Sigmoid colon (tissue), 7 donors: ENCODE data around the gene C1orf35. TPM values are rescaled to one million over a fixed set of nuclear protein-coding genes. Genes with fewer than 3 reads are reported as not detected.
A peak's percentile ranks its signal among the peaks of the same experiment; 100 is the strongest.

ENCODE experiments used
- DNase-seq: peaks from one replicate; pipeline ENCODE4 v3.0.0-alpha.2; 2019
- H3K27ac ChIP-seq, 4 donors: fragments of 200-600 bp; sonication (generic); one replicate each; pipeline ENCODE4 v1.5.1; 2016 to 2019; ENCODE audit warnings: mild to moderate bottlenecking in 1 of 4
- H3K27me3 ChIP-seq, 3 donors: fragments of 200-600 bp; sonication (generic); one replicate each; pipeline ENCODE4 v1.5.1; 2019; ENCODE audit warnings: mild to moderate bottlenecking in 1 of 3
- H3K36me3 ChIP-seq, 4 donors: fragments of 200-600 bp; sonication (generic); one replicate each; pipeline ENCODE4 v1.5.1; 2016 to 2019
- H3K4me1 ChIP-seq, 4 donors: fragments of 200-600 bp; sonication (generic); one replicate each; pipeline ENCODE4 v1.5.1; 2017 to 2019
- H3K4me3 ChIP-seq, 4 donors: fragments of 200-600 bp; sonication (generic); one replicate each; pipeline ENCODE4 v1.5.1; 2017 to 2019; ENCODE audit warnings: mild to moderate bottlenecking in 2 of 4, moderate library complexity in 1 of 4
- H3K9me3 ChIP-seq, 4 donors: fragments of 200-600 bp in 3 of 4; sonication (generic) in 3 of 4; one replicate each; pipeline versions ENCODE4 v1.5.1 to v1.6.1; 2013 to 2019
- CTCF ChIP-seq, 4 experiments: fragments of 450-650 bp in 3 of 4; fragments of 200-600 bp in 1 of 4; IDR thresholded peaks; one replicate each; pipeline ENCODE4 v1.5.1; 2016 to 2019; ENCODE audit warnings: antibody characterized with exemption in 4 of 4, mild to moderate bottlenecking in 3 of 4, moderate library complexity in 2 of 4
- EP300 ChIP-seq, 4 donors: sonication (generic); formaldehyde crosslinking; IDR thresholded peaks; one replicate each; pipeline ENCODE4 v1.6.1; 2017; ENCODE audit warnings: antibody characterized with exemption in 4 of 4
- POLR2A ChIP-seq, 2 donors: fragments of 450-650 bp; IDR thresholded peaks; one replicate each; pipeline ENCODE4 v1.6.1; 2016; ENCODE audit warnings: antibody characterized with exemption in 2 of 2, mild to moderate bottlenecking in 2 of 2, moderate library complexity in 2 of 2
- POLR2AphosphoS5 ChIP-seq, 4 donors: sonication (generic); formaldehyde crosslinking; IDR thresholded peaks; one replicate each; pipeline ENCODE4 v1.6.1; 2017; ENCODE audit warnings: antibody characterized with exemption in 4 of 4
- WGBS, 2 donors: extraction: QIAGEN DNeasy Blood & Tissue Kit; methylation state at CpG; one replicate each; pipeline ENCODE4 v1.1.7; 2013; 5-methylcytosine and 5-hydroxymethylcytosine counted together
- intact Hi-C: fragments of 100-400 bp; cut with DNase I; formaldehyde crosslinking; loops from one replicate; pipeline ENCODE4 v1.15.1; 2023
- polyA plus RNA-seq, 3 donors: library from polyadenylated mRNA; stranded (reverse); fragments of 200-250 nt; gene quantifications; one replicate each; pipeline ENCODE4 v1.2.3, GENCODE V29; 2013
- total RNA-seq, 4 donors: library from RNA; depleted of rRNA; stranded (reverse); fragments of >200 nt; gene quantifications; one replicate each; pipeline ENCODE4 v1.1.0, GENCODE V29; 2016
- donor health status: healthy with polysubstance abuse.
- donor health status: Bipolar disorder and iron deficiency.
- donor health status: healthy.

C1orf35 gene
- total and polyA plus RNA-seq, 7 donors, result 7.8 to 18.1 (median 11.4) TPM

GRCh38 chr1:228074954-228075730 is 28.0 kb downstream of the C1orf35 start:
- peak; percentile 62 for DNase-seq
- Histone ChIP-seq H3K27ac (no peak overlapping the region), H3K4me3 (no peak overlapping the region), H3K27me3 (peaks cover 3 to 24% (median 7%) of the 10 kb centered on the region in 3 donors), H3K9me3 (no peaks in the 10 kb centered on the region), H3K36me3 (no peaks in the 10 kb centered on the region), H3K4me1 (peaks cover 0 to 12% (median under 1%) of the 10 kb centered on the region in 4 donors)
- intact Hi-C loops, result no loop called here
- WGBS, 2 donors, result 22 to 56% methylated on average over 18 of the region's 18 CpGs
- TF ChIP-seq EP300 (IDR thresholded peaks at IDR 0.05) (no peak), CTCF (IDR thresholded peaks at IDR 0.05) (no peak), POLR2AphosphoS5 (IDR thresholded peaks at IDR 0.05) (no peak), POLR2A (IDR thresholded peaks at IDR 0.05) (no peak)

GRCh38 chr1:228073857-228074545 is 29.1 kb downstream of the C1orf35 start:
- no peak overlapping the region for H3K4me3 ChIP-seq
- intact Hi-C loops, result no loop called here
- H3K4me1 ChIP-seq, result peaks cover 0 to 12% (median 0%) of the 10 kb centered on the region in 4 donors
- no peaks in the 10 kb centered on the region for H3K9me3 ChIP-seq
- H3K27me3 ChIP-seq, result peaks cover 3 to 31% (median 7%) of the 10 kb centered on the region in 3 donors
- TF ChIP-seq EP300 (IDR thresholded peaks at IDR 0.05), result no peak
- no peak for TF ChIP-seq CTCF (IDR thresholded peaks at IDR 0.05)
- no peak for TF ChIP-seq POLR2AphosphoS5 (IDR thresholded peaks at IDR 0.05)
- WGBS, 2 donors, result 27 to 41% methylated on average over 16 of the region's 16 CpGs
- peak; percentile 53 for DNase-seq
- H3K27ac ChIP-seq, result no peak overlapping the region
- no peaks in the 10 kb centered on the region for H3K36me3 ChIP-seq

GRCh38 chr1:228073061-228073856 is 29.9 kb downstream of the C1orf35 start:
- DNase-seq, result peak; percentile 56
- no peak overlapping the region for H3K4me3 ChIP-seq
- WGBS, 2 donors, result 48 to 70% methylated on average over 23 of the region's 23 CpGs
- intact Hi-C loops, result no loop called here
- H3K4me1 ChIP-seq, result peaks cover 0 to 12% (median 0%) of the 10 kb centered on the region in 4 donors
- H3K27me3 ChIP-seq, result peaks cover 3 to 36% (median 7%) of the 10 kb centered on the region in 3 donors
- TF ChIP-seq POLR2AphosphoS5 (IDR thresholded peaks at IDR 0.05) (no peak), POLR2A (IDR thresholded peaks at IDR 0.05) (no peak), EP300 (IDR thresholded peaks at IDR 0.05) (no peak), CTCF (IDR thresholded peaks at IDR 0.05) (no peak)
- no peak overlapping the region for H3K27ac ChIP-seq
- H3K9me3 ChIP-seq, result no peaks in the 10 kb centered on the region
- H3K36me3 ChIP-seq, result no peaks in the 10 kb centered on the region

- 39 to 52% methylated on average over 5 of the region's 5 CpGs for WGBS, 2 donors
- H3K27ac ChIP-seq, result no peak overlapping the region
- H3K4me1 ChIP-seq, result peaks cover 0 to 8% (median 0%) of the 10 kb centered on the region in 4 donors
- DNase-seq, result no peak
- no peaks in the 10 kb centered on the region for H3K36me3 ChIP-seq
- no peak for TF ChIP-seq CTCF (IDR thresholded peaks at IDR 0.05)
- no peak for TF ChIP-seq POLR2A (IDR thresholded peaks at IDR 0.05)
- no peak for TF ChIP-seq EP300 (IDR thresholded peaks at IDR 0.05)
- TF ChIP-seq POLR2AphosphoS5 (IDR thresholded peaks at IDR 0.05), result no peak
- no peaks in the 10 kb centered on the region for H3K9me3 ChIP-seq
- no peak overlapping the region for H3K4me3 ChIP-seq
- peaks cover 3 to 41% (median 8%) of the 10 kb centered on the region in 3 donors for H3K27me3 ChIP-seq
- intact Hi-C loops, result no loop called here
These were observed 30.5 kb downstream of the C1orf35 start for GRCh38 chr1:228072658-228073043.
